GM21717 (cell line): ENCODE data around the gene CACNA2D3.

Source experiments
- ATAC-seq: cut with Tn5 transposase; IDR thresholded peaks from one replicate; pipeline ENCODE4 v1.9.1; 2021; ENCODE audit warnings: mild to moderate bottlenecking, moderate library complexity; ENCODE audit not compliant: unreplicated experiment

The CACNA2D3 gene

GRCh38 chr3:54822206-54822605 lies 699.9 kb downstream of the CACNA2D3 start:
- ATAC-seq: no peak

- ATAC-seq: no peak
Measured at GRCh38 chr3:54826251-54826691, 703.9 kb downstream of the CACNA2D3 start.

- no peak for ATAC-seq
Measured at GRCh38 chr3:54827056-54827687, 704.8 kb downstream of the CACNA2D3 start.

GRCh38 chr3:54827776-54828175 lies 705.4 kb downstream of the CACNA2D3 start:
- no peak for ATAC-seq

- ATAC-seq: no peak
Measured at GRCh38 chr3:54830658-54831057, 708.3 kb downstream of the CACNA2D3 start.

- no peak for ATAC-seq
Measured at GRCh38 chr3:54831112-54831511, 708.8 kb downstream of the CACNA2D3 start.

GRCh38 chr3:54832876-54833275 lies 710.5 kb downstream of the CACNA2D3 start:
- ATAC-seq: no peak

GRCh38 chr3:54835701-54836100 lies 713.3 kb downstream of the CACNA2D3 start:
- no peak for ATAC-seq

- ATAC-seq: no peak
Measured at GRCh38 chr3:54836871-54837270, 714.5 kb downstream of the CACNA2D3 start.

GRCh38 chr3:54837964-54838363 lies 715.6 kb downstream of the CACNA2D3 start:
- ATAC-seq: no peak

- no peak for ATAC-seq
Measured at GRCh38 chr3:54841471-54841870, 719.1 kb downstream of the CACNA2D3 start.

- ATAC-seq: no peak
Measured at GRCh38 chr3:54843352-54843751, 721.0 kb downstream of the CACNA2D3 start.

- ATAC-seq: no peak
Measured at GRCh38 chr3:54844211-54844610, 721.9 kb downstream of the CACNA2D3 start.

GRCh38 chr3:54845011-54845410 lies 722.7 kb downstream of the CACNA2D3 start:
- no peak for ATAC-seq

GRCh38 chr3:54845551-54845950 lies 723.2 kb downstream of the CACNA2D3 start:
- ATAC-seq: no peak

GRCh38 chr3:54846119-54846518 lies 723.8 kb downstream of the CACNA2D3 start:
- no peak for ATAC-seq

- ATAC-seq: no peak
Measured at GRCh38 chr3:54847361-54847760, 725.0 kb downstream of the CACNA2D3 start.

GRCh38 chr3:54849360-54849759 lies 727.0 kb downstream of the CACNA2D3 start:
- ATAC-seq: no peak

- no peak for ATAC-seq
Measured at GRCh38 chr3:54850484-54851018, 728.2 kb downstream of the CACNA2D3 start.

- peak; percentile 81 for ATAC-seq
Measured at GRCh38 chr3:54853573-54854404, 731.4 kb downstream of the CACNA2D3 start.

- ATAC-seq: no peak
Measured at GRCh38 chr3:54856271-54856670, 733.9 kb downstream of the CACNA2D3 start.

- ATAC-seq: no peak
Measured at GRCh38 chr3:54857343-54857742, 735.0 kb downstream of the CACNA2D3 start.
